Stimulated activated CD4-positive, alpha-beta T cell treated with anti-CD3 and anti-CD28 coated beads, TNF-alpha, amount 100 ng/mL, for 48 hours (primary cell): ENCODE data around the gene PDZD2.
"Not testable (repeated sequence)": the region's sequence is repeated elsewhere in the genome, so short reads cannot be mapped to it uniquely, and the experiment has no call there.

Source experiments
- DNase-seq, 3 donors: peaks; one replicate each; pipeline ENCODE4 v3.0.0-alpha.2; 2020; ENCODE audit warnings: low read depth in 3 of 3

PDZD2 gene

GRCh38 chr5:31638748-31639418, at the start of gene PDZD2:
TSS of gene PDZD2 (plus strand) at chr5:31639131.
- DNase-seq: peak; percentile 48 to 63 (median 55)

- no peak for DNase-seq
Measured at GRCh38 chr5:31593665-31594064, 45.3 kb upstream of the PDZD2 start.

GRCh38 chr5:31596354-31596753, 42.6 kb upstream of the PDZD2 start:
- DNase-seq: no peak

- no peak for DNase-seq
Measured at GRCh38 chr5:31598640-31599611, 40.0 kb upstream of the PDZD2 start.

- not testable (repeated sequence) for DNase-seq
Measured at GRCh38 chr5:31602305-31602704, 36.6 kb upstream of the PDZD2 start.

GRCh38 chr5:31604240-31604639, 34.7 kb upstream of the PDZD2 start:
- no peak for DNase-seq

GRCh38 chr5:31604644-31605043, 34.3 kb upstream of the PDZD2 start:
- no peak for DNase-seq

- no peak for DNase-seq
Measured at GRCh38 chr5:31605920-31606319, 33.0 kb upstream of the PDZD2 start.

- no peak for DNase-seq
Measured at GRCh38 chr5:31607546-31607945, 31.4 kb upstream of the PDZD2 start.

GRCh38 chr5:31611002-31611401, 27.9 kb upstream of the PDZD2 start:
- no peak for DNase-seq

- DNase-seq: no peak
Measured at GRCh38 chr5:31613651-31614050, 25.3 kb upstream of the PDZD2 start.

- no peak for DNase-seq
Measured at GRCh38 chr5:31614151-31615020, 24.5 kb upstream of the PDZD2 start.

- DNase-seq: no peak
Measured at GRCh38 chr5:31617867-31618266, 21.1 kb upstream of the PDZD2 start.

GRCh38 chr5:31620026-31620425, 18.9 kb upstream of the PDZD2 start:
- no peak for DNase-seq

- no peak for DNase-seq
Measured at GRCh38 chr5:31623249-31623648, 15.7 kb upstream of the PDZD2 start.

- DNase-seq: no peak
Measured at GRCh38 chr5:31625394-31625793, 13.5 kb upstream of the PDZD2 start.

- DNase-seq: no peak
Measured at GRCh38 chr5:31626156-31626555, 12.8 kb upstream of the PDZD2 start.

GRCh38 chr5:31626604-31627234, 12.2 kb upstream of the PDZD2 start:
- DNase-seq: no peak

- no peak for DNase-seq
Measured at GRCh38 chr5:31630931-31631330, 8.0 kb upstream of the PDZD2 start.

- no peak for DNase-seq
Measured at GRCh38 chr5:31632460-31632859, 6.5 kb upstream of the PDZD2 start.

GRCh38 chr5:31635446-31635845, 3.5 kb upstream of the PDZD2 start:
- no peak for DNase-seq

GRCh38 chr5:31637851-31638250, 1.1 kb upstream of the PDZD2 start:
- DNase-seq: no peak
